GM19239 (cell line): Measurements from ENCODE around the gene BCO2.

Source experiments
- DNase-seq: peaks from one replicate; pipeline ENCODE4 v3.0.0; 2011; ENCODE audit warnings: low spot score; ENCODE audit not compliant: insufficient read length
- FAIRE-seq: peaks from 2 replicates; lab custom pipeline; 2011; peaks lifted over from hg19 to GRCh38; lab: Jason Lieb, UNC

The BCO2 gene

GRCh38 chr11:112210890-112211289, 35.6 kb downstream of the BCO2 start:
- DNase-seq: no peak
- no peak for FAIRE-seq

DNA sequence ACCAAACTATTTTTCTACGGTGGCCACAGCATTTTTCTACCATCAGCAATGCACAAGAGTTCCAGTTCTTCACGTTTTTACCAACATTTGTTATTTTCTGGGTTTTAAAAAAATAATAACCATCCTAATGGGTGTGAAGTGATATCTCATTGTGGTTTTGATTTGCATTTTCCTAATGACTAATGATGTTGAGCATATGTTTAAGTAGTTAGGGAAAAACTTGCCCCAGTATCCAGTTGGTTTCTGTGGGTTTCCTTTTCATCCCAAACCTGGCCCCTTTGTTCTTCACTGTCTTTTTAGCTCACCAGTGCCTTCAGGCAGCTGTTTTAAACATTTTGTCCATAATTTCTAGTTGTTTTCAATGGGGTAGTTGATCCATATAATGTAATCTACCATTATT, 36.2 kb downstream of the BCO2 start:
- FAIRE-seq: peak; percentile 45
- no peak for DNase-seq

GRCh38 chr11:112212290-112212689, 37.0 kb downstream of the BCO2 start:
- no peak for FAIRE-seq
- DNase-seq: no peak

DNA sequence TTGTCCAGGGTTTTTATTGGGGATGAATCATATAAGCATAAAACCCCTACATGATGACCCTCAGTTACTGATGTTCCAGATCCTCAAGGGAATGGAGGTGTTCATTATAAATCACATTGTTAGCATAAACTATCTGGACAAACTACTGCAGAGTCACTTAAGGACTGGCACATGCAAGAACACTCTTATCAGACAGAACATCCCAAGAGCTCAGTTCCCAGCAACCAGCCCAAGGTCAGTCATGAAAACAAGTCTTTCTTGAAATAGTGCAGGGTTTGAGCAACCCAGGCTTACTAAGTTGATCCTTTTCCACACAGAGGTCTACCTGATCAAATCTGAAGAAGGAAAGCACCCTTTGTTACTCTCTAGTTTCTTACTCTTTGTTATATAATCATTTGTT, 37.4 kb downstream of the BCO2 start:
- FAIRE-seq (no peak), DNase-seq (no peak)

- FAIRE-seq: no peak
Measured at GRCh38 chr11:112213753-112214152, 38.4 kb downstream of the BCO2 start.

GRCh38 chr11:112215621-112216020, 40.3 kb downstream of the BCO2 start:
- no peak for FAIRE-seq
- DNase-seq: no peak

More at GRCh38 chr11:112213753-112214152, 38.4 kb downstream of the BCO2 start:
- DNase-seq: no peak

DNA sequence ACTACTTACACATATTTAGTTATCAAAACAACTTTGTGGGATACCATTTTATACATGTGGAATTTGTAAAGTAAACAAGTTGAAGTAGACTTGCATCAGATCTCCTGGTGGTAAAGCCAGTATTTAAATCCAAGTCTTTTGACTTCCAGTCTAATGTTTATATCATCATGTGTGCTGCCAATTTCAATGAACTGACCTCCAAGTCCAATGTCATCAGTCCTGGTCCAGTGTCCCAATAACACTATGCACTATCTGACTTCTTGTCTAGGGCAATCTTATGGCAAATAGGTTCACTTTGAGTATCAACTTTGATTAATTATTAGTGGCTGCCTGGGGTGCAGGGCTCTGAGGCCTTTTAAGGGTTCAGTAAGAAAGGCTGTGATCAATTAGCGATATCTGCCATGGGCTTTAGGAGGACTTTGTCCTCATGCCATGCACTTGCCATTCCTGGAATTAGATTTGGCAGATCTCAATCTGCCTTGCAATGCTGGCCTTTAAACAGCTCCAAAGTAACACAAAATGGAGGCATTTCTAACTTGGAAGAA, 41.3 kb downstream of the BCO2 start:
- DNase-seq (no peak), FAIRE-seq (no peak)

DNA sequence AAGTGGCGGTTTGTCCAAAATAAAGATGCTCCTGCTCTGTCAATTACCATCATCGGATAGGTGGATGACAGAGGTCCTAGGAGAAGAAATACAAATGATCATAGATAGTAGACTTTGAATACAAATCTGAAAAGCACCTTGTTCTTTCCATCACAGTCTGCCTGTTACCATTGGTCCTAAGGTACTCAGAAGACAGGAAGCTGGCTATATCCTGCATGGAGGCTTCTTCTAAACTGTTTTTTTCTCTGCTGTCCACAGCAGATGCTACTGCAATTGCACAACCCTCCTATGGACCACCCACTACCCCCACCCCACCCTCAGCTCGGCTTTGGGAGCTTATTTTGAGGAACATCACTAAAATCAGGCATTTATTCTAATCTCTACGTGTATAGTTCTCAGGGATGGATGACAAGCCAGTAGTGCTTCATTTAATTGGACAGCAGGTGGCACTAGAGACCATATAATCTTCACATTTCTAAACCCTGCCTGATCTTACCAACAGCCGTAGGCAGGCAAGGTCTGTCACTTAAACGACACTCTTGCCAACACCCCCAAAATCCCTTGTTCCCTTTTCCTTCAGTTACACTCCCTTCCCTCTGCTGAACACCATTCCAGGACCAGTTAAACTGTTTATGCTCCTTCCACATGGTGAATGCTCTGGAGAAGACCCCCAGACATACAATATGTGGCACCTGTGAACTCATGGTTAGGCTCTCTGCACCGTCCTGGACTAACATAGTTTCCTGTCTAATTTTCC, 44.3 kb downstream of the BCO2 start:
- FAIRE-seq (peak; percentile 87), DNase-seq (peak; percentile 44)

- FAIRE-seq: no peak
- no peak for DNase-seq
Measured at GRCh38 chr11:112221274-112221835, 46.0 kb downstream of the BCO2 start.

- FAIRE-seq: no peak
- DNase-seq: no peak
Measured at GRCh38 chr11:112222303-112222702, 47.0 kb downstream of the BCO2 start.

DNA sequence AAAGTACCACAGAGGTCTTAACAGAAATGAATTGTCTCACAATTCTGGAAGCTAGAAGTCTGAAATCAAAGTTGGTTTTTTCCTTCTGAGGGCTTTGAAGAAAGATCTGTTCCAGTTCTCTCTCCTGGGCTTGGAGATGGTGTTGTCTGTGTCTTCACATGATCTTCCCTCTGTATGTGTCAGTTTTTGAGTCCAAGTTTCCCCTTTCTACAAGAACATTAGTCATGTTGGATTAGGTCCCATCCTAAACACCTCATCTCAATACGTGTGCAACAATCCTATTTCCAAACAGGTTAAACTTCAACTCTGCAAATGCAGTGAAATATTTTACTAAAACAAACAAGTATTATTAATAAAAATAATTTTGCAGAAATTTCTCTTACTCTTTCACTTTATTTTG, 47.8 kb downstream of the BCO2 start:
- FAIRE-seq (no peak), DNase-seq (no peak)

- DNase-seq: no peak
- FAIRE-seq: no peak
Measured at GRCh38 chr11:112223754-112224532, 48.6 kb downstream of the BCO2 start.

GRCh38 chr11:112225753-112226061, 50.4 kb downstream of the BCO2 start:
- FAIRE-seq: no peak
- no peak for DNase-seq

DNA sequence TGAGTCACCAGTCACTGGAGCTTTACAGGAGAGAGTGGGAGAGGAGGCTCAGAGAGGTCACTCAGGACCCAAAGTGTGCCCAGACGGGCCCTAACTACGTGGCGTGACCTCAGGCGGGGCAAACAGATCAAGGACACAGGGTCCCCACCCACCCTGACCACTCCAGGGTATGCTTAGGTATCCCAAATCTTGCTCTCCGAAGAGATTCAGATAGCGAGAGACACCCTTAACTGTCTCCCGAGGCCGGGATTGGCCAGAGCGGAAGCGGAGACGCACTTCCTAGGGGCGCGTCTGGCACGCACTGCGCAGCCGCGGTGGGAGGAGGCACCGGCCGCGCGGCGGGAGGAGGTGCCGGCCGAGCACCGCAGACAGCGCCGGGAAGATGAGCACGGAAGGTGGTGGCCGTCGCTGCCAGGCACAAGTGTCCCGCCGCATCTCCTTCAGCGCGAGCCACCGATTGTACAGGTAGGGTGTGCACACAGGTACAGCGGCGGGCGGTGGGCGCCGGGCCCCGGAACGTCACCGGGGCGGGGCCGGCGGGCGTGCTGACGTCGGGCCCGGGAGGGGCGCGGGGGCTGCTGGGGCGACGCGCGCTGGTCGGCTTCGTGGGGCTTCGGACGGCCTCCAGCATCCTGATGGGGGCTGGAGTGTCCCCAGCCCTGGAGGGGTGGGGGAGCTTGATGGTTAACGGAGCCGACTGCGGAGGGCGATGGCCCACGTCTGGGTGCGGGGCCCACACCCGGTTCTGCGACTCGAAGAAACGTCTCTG, 50.9 kb downstream of the BCO2 start, which contains the start of gene PTS:
Gene PTS (plus strand): TSS at position 367 of the 769 bp plus-strand sequence. CDS start 16 bp downstream, at position 383.
- peak; percentile 87 for DNase-seq
- FAIRE-seq: peak; percentile 77

DNA sequence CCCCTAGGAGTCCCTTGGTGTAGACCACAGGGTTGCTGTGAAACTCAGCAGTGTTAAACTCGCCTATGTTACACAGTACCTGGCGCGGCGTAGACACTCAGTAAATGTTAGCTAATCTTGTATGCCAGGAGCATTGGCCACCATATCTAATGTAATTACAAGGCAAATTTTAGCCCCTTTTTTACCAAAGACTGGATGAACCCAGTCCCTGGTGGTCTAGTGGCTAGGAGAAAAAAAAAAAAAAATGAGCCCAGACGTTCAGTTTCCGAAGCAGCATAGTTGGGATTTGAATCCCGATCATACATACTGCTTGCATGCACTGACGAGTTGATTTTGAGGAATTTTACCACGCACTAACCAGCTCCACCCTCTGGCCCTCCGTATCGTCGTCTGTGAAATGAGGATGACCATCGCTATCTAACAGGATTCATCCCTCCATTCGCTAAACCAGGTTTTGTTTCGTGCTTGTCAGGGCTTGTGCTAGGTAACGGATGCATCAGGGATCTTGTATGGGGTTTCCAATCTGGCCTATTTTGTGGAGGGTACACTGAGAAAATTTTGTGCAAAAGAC, 51.6 kb downstream of the BCO2 start:
- no peak for FAIRE-seq
- no peak for DNase-seq

DNA sequence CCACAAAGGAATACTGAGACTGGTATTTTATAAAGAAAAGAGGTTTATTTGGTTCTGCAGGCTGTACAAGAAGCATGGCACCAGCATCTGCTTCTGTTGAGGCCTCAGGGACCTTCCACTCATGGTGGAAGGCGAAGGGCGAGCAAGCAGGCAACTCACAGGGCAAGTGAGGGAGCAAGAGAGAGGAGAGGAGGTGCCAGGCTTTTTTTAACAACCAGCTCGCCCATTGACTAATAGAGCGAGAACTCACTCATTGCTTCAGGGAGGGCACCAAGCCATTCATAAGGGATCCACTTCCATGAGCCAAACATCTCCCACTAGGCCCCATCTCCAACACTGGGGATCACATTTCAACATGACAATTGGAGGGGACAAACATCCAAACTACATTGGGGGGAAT, 52.2 kb downstream of the BCO2 start:
- no peak for FAIRE-seq
- DNase-seq: no peak

- no peak for FAIRE-seq
- no peak for DNase-seq
Measured at GRCh38 chr11:112228706-112229105, 53.4 kb downstream of the BCO2 start.

DNA sequence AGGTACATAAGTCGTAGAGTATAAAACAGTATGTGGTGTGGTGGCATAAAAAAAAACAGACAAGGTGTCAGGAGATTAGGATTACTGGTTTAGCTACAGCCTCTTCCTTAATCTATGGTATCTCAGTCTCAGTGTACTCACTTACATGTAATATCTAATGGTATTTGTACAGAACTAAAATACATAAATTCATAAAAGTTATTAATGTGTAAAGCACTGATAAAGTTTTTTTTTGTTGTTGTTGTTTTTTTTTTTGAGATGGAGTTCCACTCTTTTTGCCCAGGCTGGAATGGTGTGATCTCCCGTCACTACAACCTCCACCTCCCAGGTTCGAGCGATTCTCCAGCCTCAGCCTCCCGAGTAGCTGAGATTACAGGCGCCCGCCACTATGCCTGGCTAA, 53.8 kb downstream of the BCO2 start:
- DNase-seq (no peak), FAIRE-seq (no peak)

DNA sequence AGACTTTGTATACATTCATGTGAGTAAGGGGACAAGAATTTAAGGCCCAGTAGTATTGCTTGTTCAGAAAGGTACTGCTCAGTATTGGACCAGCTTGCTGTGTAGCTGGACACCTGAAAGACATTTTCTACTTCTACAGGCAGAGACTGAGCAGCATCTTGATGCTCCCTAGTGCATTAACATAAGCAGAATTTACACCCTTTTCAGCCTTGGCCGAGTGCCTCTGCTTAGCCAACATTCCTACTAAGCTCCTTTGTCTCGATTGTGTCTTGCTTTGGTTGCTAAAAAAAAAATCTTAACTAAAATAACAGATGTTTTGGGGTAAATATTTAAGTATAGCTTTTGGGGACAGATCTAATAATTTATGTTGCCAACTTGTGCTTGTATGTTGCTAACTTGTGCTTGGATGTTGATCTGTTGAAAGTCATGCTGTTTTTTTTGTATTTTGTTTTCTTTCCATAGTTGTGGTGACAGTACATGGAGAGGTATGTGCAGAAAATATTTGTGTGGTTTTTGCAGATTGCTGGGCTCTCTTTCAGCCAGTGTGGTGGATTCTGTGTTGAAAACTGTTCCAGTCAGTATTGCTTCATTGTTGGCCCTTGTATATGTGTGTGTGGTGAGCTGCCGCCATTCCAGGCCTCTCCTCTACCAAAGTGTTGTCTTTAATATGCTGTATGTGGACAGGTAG, 54.6 kb downstream of the BCO2 start:
- no peak for DNase-seq
- no peak for FAIRE-seq
